Measurements from ENCODE around the gene INPP5J.

DNA sequence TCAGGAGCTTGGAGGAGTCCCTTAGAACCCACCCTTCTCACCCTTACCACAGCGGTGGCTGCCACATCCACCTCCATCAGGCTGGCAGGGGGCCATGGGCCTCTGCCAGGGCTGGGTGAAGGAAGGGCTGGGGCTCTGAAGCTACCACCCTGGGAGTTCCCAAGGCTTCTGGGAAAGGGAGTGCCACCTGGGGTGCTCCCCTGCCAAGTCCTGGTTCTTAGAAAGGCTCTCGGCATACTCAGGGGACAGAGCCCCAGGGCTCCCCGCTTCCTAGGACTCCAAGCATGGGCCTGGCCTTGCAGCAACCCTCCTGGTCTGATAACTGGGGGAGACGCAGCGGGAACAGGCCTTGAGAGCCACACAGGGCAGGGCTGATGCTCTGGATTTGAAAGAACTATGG, 18.0 kb downstream of the INPP5J start:
- TF ChIP-seq, protein P1, sequence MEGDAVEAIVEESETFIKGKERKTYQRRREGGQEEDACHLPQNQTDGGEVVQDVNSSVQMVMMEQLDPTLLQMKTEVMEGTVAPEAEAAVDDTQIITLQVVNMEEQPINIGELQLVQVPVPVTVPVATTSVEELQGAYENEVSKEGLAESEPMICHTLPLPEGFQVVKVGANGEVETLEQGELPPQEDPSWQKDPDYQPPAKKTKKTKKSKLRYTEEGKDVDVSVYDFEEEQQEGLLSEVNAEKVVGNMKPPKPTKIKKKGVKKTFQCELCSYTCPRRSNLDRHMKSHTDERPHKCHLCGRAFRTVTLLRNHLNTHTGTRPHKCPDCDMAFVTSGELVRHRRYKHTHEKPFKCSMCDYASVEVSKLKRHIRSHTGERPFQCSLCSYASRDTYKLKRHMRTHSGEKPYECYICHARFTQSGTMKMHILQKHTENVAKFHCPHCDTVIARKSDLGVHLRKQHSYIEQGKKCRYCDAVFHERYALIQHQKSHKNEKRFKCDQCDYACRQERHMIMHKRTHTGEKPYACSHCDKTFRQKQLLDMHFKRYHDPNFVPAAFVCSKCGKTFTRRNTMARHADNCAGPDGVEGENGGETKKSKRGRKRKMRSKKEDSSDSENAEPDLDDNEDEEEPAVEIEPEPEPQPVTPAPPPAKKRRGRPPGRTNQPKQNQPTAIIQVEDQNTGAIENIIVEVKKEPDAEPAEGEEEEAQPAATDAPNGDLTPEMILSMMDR (conservative IDR thresholded peaks at IDR 0.05 in 1 of 2, IDR thresholded peaks at IDR 0.05 in 1 of 2; ENCODE audit: low read depth in 1 of 2, low read length in 2 of 2): no peak
- no peak for TF ChIP-seq EZH2 (IDR thresholded peaks at IDR 0.05; ENCODE audit: low read length, missing control alignments)

All from fibroblast of lung (primary cell).